DND-41 (cell line): ENCODE data around the gene USP44.

Experiments used
- EZH2 ChIP-seq: IDR thresholded peaks from 3 replicates; pipeline ENCODE4 v1.6.1; 2012; ENCODE audit warnings: borderline replicate concordance, low read depth, mild to moderate bottlenecking, moderate library complexity, low read length, inconsistent platforms; ENCODE audit not compliant: severe bottlenecking
- TF ChIP-seq, protein P1 (sequence below): IDR thresholded peaks from 2 replicates; pipeline ENCODE4 v1.5.1; 2012; ENCODE audit warnings: borderline replicate concordance, low read length, moderate library complexity, mild to moderate bottlenecking; ENCODE audit not compliant: poor library complexity, severe bottlenecking; ENCODE audit errors: extremely low read depth

DNA sequence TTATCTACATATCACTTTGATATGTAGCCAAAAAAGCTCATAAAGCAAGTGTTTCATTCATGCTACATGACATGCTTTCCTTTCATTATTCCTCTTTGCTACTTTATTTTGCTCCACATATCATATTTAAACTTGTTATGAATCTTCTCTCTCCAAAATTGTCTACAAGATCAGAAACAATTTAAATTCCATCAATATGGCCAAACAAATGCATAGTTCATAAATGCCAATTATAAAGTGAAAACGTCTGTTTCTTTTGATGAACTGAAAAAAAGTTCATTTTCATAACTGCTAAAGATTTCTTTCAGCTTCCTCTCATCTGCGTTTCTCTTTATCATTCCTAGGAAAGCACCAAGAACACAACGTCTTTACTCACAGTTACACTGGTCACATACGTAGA lies 22.8 kb downstream of the USP44 start:
- TF ChIP-seq, protein P1, sequence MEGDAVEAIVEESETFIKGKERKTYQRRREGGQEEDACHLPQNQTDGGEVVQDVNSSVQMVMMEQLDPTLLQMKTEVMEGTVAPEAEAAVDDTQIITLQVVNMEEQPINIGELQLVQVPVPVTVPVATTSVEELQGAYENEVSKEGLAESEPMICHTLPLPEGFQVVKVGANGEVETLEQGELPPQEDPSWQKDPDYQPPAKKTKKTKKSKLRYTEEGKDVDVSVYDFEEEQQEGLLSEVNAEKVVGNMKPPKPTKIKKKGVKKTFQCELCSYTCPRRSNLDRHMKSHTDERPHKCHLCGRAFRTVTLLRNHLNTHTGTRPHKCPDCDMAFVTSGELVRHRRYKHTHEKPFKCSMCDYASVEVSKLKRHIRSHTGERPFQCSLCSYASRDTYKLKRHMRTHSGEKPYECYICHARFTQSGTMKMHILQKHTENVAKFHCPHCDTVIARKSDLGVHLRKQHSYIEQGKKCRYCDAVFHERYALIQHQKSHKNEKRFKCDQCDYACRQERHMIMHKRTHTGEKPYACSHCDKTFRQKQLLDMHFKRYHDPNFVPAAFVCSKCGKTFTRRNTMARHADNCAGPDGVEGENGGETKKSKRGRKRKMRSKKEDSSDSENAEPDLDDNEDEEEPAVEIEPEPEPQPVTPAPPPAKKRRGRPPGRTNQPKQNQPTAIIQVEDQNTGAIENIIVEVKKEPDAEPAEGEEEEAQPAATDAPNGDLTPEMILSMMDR = no peak
- no peak for TF ChIP-seq EZH2
